Motor neuron (in vitro differentiated cells): Measurements from ENCODE around the gene INHBC. TPM values are rescaled to one million over a fixed set of nuclear protein-coding genes. Genes with fewer than 3 reads are reported as not detected.

ENCODE experiments used
- ATAC-seq, 8 experiments: fragments of 200-7000 bp; cut with Tn5 transposase; replicated peaks in 6 of 8; 2 replicates each; pipeline ENCODE4 v1.8.0; 2021; ENCODE audit warnings: mild to moderate bottlenecking in 8 of 8, moderate library complexity in 8 of 8
- H3K27ac ChIP-seq, 2 donors: fragments of 250-450 bp; sonication (Bioruptor Pico); 2 replicates each; pipeline ENCODE4 v1.9.0; 2021; ENCODE audit warnings: antibody characterized with exemption in 2 of 2, mild to moderate bottlenecking in 2 of 2, moderate library complexity in 1 of 2
- H3K4me1 ChIP-seq, 2 donors: fragments of 250-450 bp; sonication (Bioruptor Pico); replicated peaks in 1 of 2; 2 replicates each; pipeline ENCODE4 v1.6.1; 2021; ENCODE audit warnings: antibody characterized with exemption in 2 of 2, mild to moderate bottlenecking in 2 of 2, moderate library complexity in 1 of 2
- H3K4me3 ChIP-seq, 5 donors: fragments of 250-450 bp; sonication (Bioruptor Pico); 2 replicates each; pipeline ENCODE4 v1.9.0; 2021; ENCODE audit warnings: antibody characterized with exemption in 5 of 5, mild to moderate bottlenecking in 5 of 5, moderate library complexity in 4 of 5
- WGBS, 10 experiments: fragments of 450-650 bp; shearing (Covaris generic); methylation state at CpG; one replicate each; pipeline ENCODE4 v1.0.0; 2022; 5-methylcytosine and 5-hydroxymethylcytosine counted together
- in situ Hi-C, 9 experiments: fragments of 400-800 bp; cut with MboI; loops; one replicate each; pipeline ENCODE4 v1.15.0; 2021; ENCODE audit warnings: low sequenced_read_pairs in 9 of 9, low pct_unique_long_range_greater_than_20kb in 2 of 9; ENCODE audit not compliant: unreplicated experiment in 9 of 9
- total RNA-seq, 8 experiments: library from RNA; unstranded; fragments of 300-600 nt; gene quantifications; 2 replicates each; pipeline versions ENCODE4 v1.2.3 to v1.2.4, GENCODE V29; 2022

INHBC gene
- total RNA-seq, 8 experiments from 2014 or later, result 0.14 to 0.85 (median 0.22) TPM

GRCh38 chr12:57458665-57459054, 24.1 kb downstream of the INHBC start:
- Histone ChIP-seq H3K4me3 (peak overlapping the region; percentile 45 to 59 (median 51)), H3K4me1 (peaks cover 44 to 56% of the 10 kb centered on the region in 2 donors), H3K27ac (peak overlapping the region; percentile 45 to 68)
- in situ Hi-C loops, result loop anchor here in 2 of 9 experiments (10.0 to 25.0 kb wide), 2 partner anchors 144 to 221 kb away; partner anchors contain the start of gene SHMT2 (in 1 of the 2)
- WGBS, 10 experiments, result 0 to 100% (median 31%) methylated on average over 1 to 3 of the region's 3 CpGs; no CpG with 5 or more reads in 3 of the 10 experiments
- ATAC-seq, result no peak

GRCh38 chr12:57459055-57459749, 24.6 kb downstream of the INHBC start:
- ATAC-seq, result peak; percentile 41 to 78 (median 58)
- Histone ChIP-seq H3K4me1 (peaks cover 42 to 55% of the 10 kb centered on the region in 2 donors), H3K4me3 (peak overlapping the region; percentile 45 to 59 (median 51)), H3K27ac (peak overlapping the region; percentile 45 to 68)
- in situ Hi-C loops, result loop anchor here in 2 of 9 experiments (10.0 to 25.0 kb wide), 2 partner anchors 144 to 222 kb away; partner anchors contain the start of gene SHMT2 (in 1 of the 2)
- 0% methylated on average over 1 to 12 of the region's 24 CpGs; no CpG with 5 or more reads in 3 of the 10 experiments for WGBS, 10 experiments

DNA sequence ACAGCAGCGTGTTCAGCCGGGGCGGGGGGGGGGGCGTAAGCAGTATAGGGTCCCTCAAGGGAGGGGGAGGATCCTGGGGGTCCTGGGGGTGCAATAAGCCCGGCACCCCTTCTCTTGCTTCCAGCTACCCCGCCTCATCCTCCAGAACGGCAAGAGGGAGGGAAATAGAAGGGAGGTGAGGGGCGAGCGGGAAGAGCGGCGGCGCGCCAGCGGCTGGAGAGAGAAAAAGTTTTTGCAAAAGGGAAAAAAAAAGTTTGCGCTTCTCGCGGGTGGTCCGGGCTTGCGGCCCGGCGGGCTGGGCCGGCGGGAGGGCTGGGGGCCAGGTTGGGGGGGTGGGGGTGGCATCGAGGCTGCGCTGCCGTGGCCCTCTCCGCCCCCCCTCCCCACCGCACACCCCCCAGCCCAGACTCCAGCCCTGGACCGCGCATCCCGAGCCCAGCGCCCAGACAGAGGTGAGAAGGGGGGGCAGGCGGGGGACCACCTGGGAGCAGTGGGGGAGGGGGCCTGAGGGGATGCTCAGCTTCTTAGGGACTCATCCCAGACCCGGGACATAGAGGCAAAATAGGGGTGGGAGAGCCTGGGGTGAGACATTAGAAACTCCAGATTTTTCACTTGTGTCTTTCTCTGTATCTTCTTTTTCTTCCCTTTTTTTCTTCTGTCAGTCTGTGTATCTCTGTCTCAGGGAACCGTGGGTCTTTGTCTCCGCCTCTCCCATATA, 25.3 kb downstream of the INHBC start, which contains the start of gene GLI1:
GLI1 (plus strand) TSS at position 36 of the 718 bp plus-strand sequence. CDS start 3,907 bp downstream, outside the sequence.
- Histone ChIP-seq H3K4me1 (peaks cover 35 to 48% of the 10 kb centered on the region in 2 donors), H3K4me3 (peak within 1 kb of the TSS; percentile 45 to 59 (median 51)), H3K27ac (peak within 1 kb of the TSS; percentile 45 to 71)
- in situ Hi-C loops, result loop anchor here in 2 of 9 experiments (10.0 to 25.0 kb wide), 2 partner anchors 145 to 223 kb away; partner anchors contain the start of gene SHMT2 (in 1 of the 2)
- peak in 3 of 8 experiments; percentile 9 to 13 (median 11) for ATAC-seq
- WGBS, 10 experiments, result 0% methylated on average over 2 to 3 of the region's 36 CpGs; no CpG with 5 or more reads in 8 of the 10 experiments

GRCh38 chr12:57460468-57460784, 25.8 kb downstream of the INHBC start:
- 0% methylated on average over 1 to 3 of the region's 6 CpGs; no CpG with 5 or more reads in 6 of the 10 experiments for WGBS, 10 experiments
- Histone ChIP-seq H3K27ac (peak overlapping the region in 1 of 2 donors; percentile 71), H3K4me3 (peak overlapping the region; percentile 45 to 59 (median 51)), H3K4me1 (peaks cover 30 to 43% of the 10 kb centered on the region in 2 donors)
- no peak for ATAC-seq
- in situ Hi-C loops, result loop anchor here in 1 of 9 experiments (25.0 kb wide), 1 partner anchor 223 kb away; the partner anchor contains the start of gene SHMT2

DNA sequence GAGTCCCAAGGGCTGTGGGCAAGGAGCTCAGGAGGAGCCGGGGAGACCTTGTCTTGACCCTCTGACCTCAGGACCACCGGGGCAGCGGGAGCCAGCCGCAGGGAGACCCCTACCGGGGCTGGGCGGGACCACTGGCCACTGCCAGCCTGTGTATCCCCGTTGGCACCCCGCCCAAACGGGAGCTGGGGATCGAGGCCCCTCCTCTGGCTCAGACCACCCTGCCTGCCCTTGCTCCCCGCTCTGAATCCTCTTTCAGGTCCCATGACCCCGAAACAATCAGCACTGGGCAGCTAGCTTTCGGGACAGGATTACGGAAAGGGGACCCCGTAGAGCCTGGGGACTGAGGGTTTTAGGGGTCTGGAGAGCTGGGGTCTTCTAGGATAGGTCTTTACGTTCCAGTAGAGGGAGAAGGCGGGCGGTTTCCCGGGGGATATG, 26.3 kb downstream of the INHBC start:
- Histone ChIP-seq H3K4me1 (peaks cover 25 to 38% of the 10 kb centered on the region in 2 donors), H3K27ac (peak overlapping the region in 1 of 2 donors; percentile 71), H3K4me3 (peak overlapping the region; percentile 32 to 59 (median 51))
- in situ Hi-C loops, result loop anchor here in 1 of 9 experiments (25.0 kb wide), 1 partner anchor 224 kb away; the partner anchor contains the start of gene SHMT2
- 0 to 15% (median 2%) methylated on average over 1 to 5 of the region's 19 CpGs; no CpG with 5 or more reads in 6 of the 10 experiments for WGBS, 10 experiments
- peak in 4 of 8 experiments; percentile 1 to 9 (median 6) for ATAC-seq

DNA sequence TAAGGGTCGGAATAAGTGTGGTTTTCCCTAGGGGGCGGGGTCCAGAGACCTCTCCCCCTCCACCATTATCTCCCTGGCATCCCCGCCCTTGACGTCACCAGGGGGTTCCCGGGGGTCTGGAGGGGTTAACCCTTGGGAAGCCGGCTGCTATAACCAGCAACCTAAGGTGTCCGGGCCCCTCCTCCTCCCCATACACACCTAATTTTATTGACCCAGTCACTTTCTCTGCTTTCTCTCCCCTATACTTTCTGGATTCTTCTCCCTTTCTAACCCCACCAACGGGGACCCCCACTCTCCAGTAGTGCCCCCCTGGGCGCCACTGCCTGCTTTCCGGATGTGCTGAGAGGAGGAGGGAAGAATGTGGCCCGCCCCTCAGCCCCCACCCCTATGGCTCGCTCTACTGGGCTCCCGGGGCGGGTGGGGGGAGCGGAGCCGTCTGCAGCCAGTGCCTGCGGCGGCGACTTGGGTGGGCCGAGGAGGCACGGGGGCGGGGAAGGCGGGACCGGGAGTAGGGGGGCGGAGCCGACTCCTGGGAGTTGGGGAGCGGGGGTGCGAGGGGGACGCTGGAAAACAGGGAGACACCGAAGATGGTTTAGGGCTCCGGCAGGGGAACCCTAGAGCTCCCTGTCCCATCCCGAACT, 26.8 kb downstream of the INHBC start:
- peak overlapping the region in 1 of 2 donors; percentile 71 for H3K27ac ChIP-seq
- peak overlapping the region; percentile 32 to 59 (median 51) for H3K4me3 ChIP-seq
- 0% methylated on average over 1 to 2 of the region's 32 CpGs; no CpG with 5 or more reads in 7 of the 10 experiments for WGBS, 10 experiments
- H3K4me1 ChIP-seq, result peaks cover 23 to 33% of the 10 kb centered on the region in 2 donors
- in situ Hi-C loops, result loop anchor here in 1 of 9 experiments (25.0 kb wide), 1 partner anchor 224 kb away; the partner anchor contains the start of gene SHMT2
- peak; percentile 1 to 28 (median 12) for ATAC-seq

- ATAC-seq, result peak in 4 of 8 experiments; percentile 1 to 5 (median 2)
- Histone ChIP-seq H3K27ac (peak overlapping the region in 1 of 2 donors; percentile 71), H3K4me3 (peak overlapping the region; percentile 32 to 59 (median 51)), H3K4me1 (peaks cover 23 to 29% of the 10 kb centered on the region in 2 donors)
- in situ Hi-C loops, result loop anchor here in 1 of 9 experiments (25.0 kb wide), 1 partner anchor 225 kb away; the partner anchor contains the start of gene SHMT2
- 0% methylated on average over 4 of the region's 9 CpGs; no CpG with 5 or more reads in 9 of the 10 experiments for WGBS, 10 experiments
These were observed 27.3 kb downstream of the INHBC start for GRCh38 chr12:57461917-57462250.

- Histone ChIP-seq H3K4me3 (peak overlapping the region; percentile 32 to 59 (median 51)), H3K27ac (peak overlapping the region in 1 of 2 donors; percentile 71), H3K4me1 (peaks cover 23 to 26% of the 10 kb centered on the region in 2 donors)
- in situ Hi-C loops, result loop anchor here in 1 of 9 experiments (25.0 kb wide), 1 partner anchor 225 kb away; the partner anchor contains the start of gene SHMT2
- WGBS, 10 experiments, result 0% methylated on average over 1 to 6 of the region's 28 CpGs; no CpG with 5 or more reads in 7 of the 10 experiments
- ATAC-seq, result peak; percentile 53 to 70 (median 66)
These were observed 27.8 kb downstream of the INHBC start for GRCh38 chr12:57462251-57462911.

GRCh38 chr12:57462912-57463253, 28.3 kb downstream of the INHBC start:
- Histone ChIP-seq H3K4me1 (peaks cover 18 to 22% of the 10 kb centered on the region in 2 donors), H3K4me3 (peak overlapping the region in 1 of 5 donors; percentile 56), H3K27ac (no peak overlapping the region)
- no peak for ATAC-seq
- 0 to 63% (median 33%) methylated on average over 1 to 3 of the region's 5 CpGs; no CpG with 5 or more reads in 7 of the 10 experiments for WGBS, 10 experiments
- in situ Hi-C loops, result loop anchor here in 1 of 9 experiments (25.0 kb wide), 1 partner anchor 226 kb away; the partner anchor contains the start of gene SHMT2

DNA sequence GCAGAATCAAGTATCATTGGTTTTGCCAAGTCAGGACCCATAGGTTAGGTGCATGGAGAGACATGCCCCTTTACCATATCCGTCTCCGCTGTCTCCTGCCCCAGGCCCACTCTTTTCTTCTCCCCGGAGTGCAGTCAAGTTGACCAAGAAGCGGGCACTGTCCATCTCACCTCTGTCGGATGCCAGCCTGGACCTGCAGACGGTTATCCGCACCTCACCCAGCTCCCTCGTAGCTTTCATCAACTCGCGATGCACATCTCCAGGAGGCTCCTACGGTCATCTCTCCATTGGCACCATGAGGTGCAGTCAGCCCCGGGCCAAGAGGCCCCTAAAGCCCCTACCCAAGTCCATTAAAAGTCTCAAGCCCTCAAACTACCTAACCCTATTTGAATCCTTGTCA, 30.0 kb downstream of the INHBC start:
- no peak for ATAC-seq
- Histone ChIP-seq H3K4me3 (no peak overlapping the region), H3K4me1 (peaks cover 8 to 11% of the 10 kb centered on the region in 2 donors), H3K27ac (no peak overlapping the region)
- in situ Hi-C loops, result loop anchor here in 1 of 9 experiments (25.0 kb wide), 1 partner anchor 227 kb away; the partner anchor contains the start of gene SHMT2
- 53 to 100% (median 97%) methylated on average over 2 to 10 of the region's 12 CpGs; no CpG with 5 or more reads in 3 of the 10 experiments for WGBS, 10 experiments

DNA sequence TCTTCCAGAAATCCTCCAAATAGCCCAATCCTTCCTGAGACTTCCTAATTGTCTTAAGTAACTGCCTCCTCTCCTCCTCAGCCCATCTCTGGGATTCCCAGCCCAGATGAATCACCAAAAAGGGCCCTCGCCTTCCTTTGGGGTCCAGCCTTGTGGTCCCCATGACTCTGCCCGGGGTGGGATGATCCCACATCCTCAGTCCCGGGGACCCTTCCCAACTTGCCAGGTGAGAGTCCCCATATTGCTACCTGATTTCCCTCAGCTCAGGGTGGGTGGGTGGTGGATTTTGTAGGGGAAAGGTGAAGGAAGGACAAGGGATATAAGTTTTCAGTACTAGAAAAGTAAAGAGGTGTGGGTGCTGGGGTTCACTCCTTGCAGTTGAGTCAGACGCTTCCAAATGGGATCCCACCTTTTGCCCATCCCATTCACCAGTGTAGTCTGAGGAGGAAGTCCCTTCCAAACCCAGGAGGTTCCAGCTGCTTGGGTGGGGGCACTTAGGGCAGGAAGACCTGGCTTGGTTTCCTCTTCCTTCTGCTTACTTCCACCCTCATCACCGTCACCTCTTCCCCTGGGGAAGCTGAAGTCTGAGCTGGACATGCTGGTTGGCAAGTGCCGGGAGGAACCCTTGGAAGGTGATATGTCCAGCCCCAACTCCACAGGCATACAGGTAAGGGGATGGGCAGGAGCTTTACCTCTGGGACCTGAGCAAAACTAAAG, 30.6 kb downstream of the INHBC start:
- WGBS, 10 experiments, result 80 to 100% (median 90%) methylated on average over 1 to 4 of the region's 6 CpGs; no CpG with 5 or more reads in 6 of the 10 experiments
- in situ Hi-C loops, result loop anchor here in 1 of 9 experiments (25.0 kb wide), 1 partner anchor 228 kb away; the partner anchor contains the start of gene SHMT2
- no peak overlapping the region for H3K4me3 ChIP-seq

More for the DNA sequence above, 30.6 kb downstream of the INHBC start:
- peaks cover 5 to 11% of the 10 kb centered on the region in 2 donors for H3K4me1 ChIP-seq
- H3K27ac ChIP-seq, result no peak overlapping the region
- no peak for ATAC-seq
